Stimulated activated CD4-positive, alpha-beta T cell treated with anti-CD3 and anti-CD28 coated beads, Interleukin-4, amount 100 ng/mL, for 4 hours (primary cell): Measurements from ENCODE around the gene DPPA2.
"Not testable (repeated sequence)": the region's sequence is repeated elsewhere in the genome, so short reads cannot be mapped to it uniquely, and the experiment has no call there.

Experiments
- DNase-seq, 2 experiments: peaks; one replicate each; pipeline ENCODE4 v3.0.0-alpha.2; 2020

The DPPA2 gene

GRCh38 chr3:109316162-109316730 is at the start of gene DPPA2:
TSS of gene DPPA2 (minus strand) at chr3:109316517. CDS start at chr3:109314542, 1,975 bp downstream.
- no peak for DNase-seq

- DNase-seq = no peak
These were observed 47.8 kb upstream of the DPPA2 start for GRCh38 chr3:109364088-109364487.

- DNase-seq = no peak
These were observed 47.3 kb upstream of the DPPA2 start for GRCh38 chr3:109363634-109364033.

GRCh38 chr3:109362823-109363222 is 46.5 kb upstream of the DPPA2 start:
- no peak for DNase-seq

GRCh38 chr3:109358809-109359208 is 42.5 kb upstream of the DPPA2 start:
- DNase-seq = not testable (repeated sequence)

GRCh38 chr3:109356442-109357155 is 40.3 kb upstream of the DPPA2 start:
- DNase-seq = no peak

GRCh38 chr3:109355625-109356441 is 39.5 kb upstream of the DPPA2 start:
- no peak for DNase-seq

GRCh38 chr3:109353057-109353456 is 36.7 kb upstream of the DPPA2 start:
- no peak for DNase-seq

- no peak for DNase-seq
These were observed 34.9 kb upstream of the DPPA2 start for GRCh38 chr3:109351231-109351630.

- DNase-seq = no peak
These were observed 30.5 kb upstream of the DPPA2 start for GRCh38 chr3:109346770-109347295.

- DNase-seq = no peak
These were observed 29.8 kb upstream of the DPPA2 start for GRCh38 chr3:109346099-109346498.

- DNase-seq = no peak
These were observed 23.7 kb upstream of the DPPA2 start for GRCh38 chr3:109339714-109340648.

GRCh38 chr3:109339197-109339596 is 22.9 kb upstream of the DPPA2 start:
- DNase-seq = no peak

GRCh38 chr3:109338322-109338721 is 22.0 kb upstream of the DPPA2 start:
- DNase-seq = no peak

- DNase-seq = no peak
These were observed 21.1 kb upstream of the DPPA2 start, which contains the start of gene DPPA4 for GRCh38 chr3:109337393-109337792. TSS of gene DPPA4 (minus strand) at chr3:109337546. CDS start at chr3:109337517, 29 bp downstream.

GRCh38 chr3:109336291-109336861 is 20.1 kb upstream of the DPPA2 start:
- no peak for DNase-seq

- no peak for DNase-seq
These were observed 18.3 kb upstream of the DPPA2 start for GRCh38 chr3:109334572-109334971.

GRCh38 chr3:109331692-109332091 is 15.4 kb upstream of the DPPA2 start:
- no peak for DNase-seq

GRCh38 chr3:109330405-109330804 is 14.1 kb upstream of the DPPA2 start:
- no peak for DNase-seq

GRCh38 chr3:109328202-109328601 is 11.9 kb upstream of the DPPA2 start:
- DNase-seq = no peak

- DNase-seq = no peak
These were observed 9.3 kb upstream of the DPPA2 start for GRCh38 chr3:109325657-109326056.

GRCh38 chr3:109325109-109325508 is 8.8 kb upstream of the DPPA2 start:
- DNase-seq = no peak
